Colonic mucosa (tissue), 4 donors: Measurements from ENCODE around the gene AHI1. TPM values are rescaled to one million over a fixed set of nuclear protein-coding genes. Genes with fewer than 3 reads are reported as not detected.

Experiments
- DNase-seq: peaks from one replicate; pipeline ENCODE4 v3.0.0-alpha.2; 2020
- H3K27ac ChIP-seq: fragments of 200-600 bp; one replicate; pipeline ENCODE4 v1.8.0; 2021
- H3K27me3 ChIP-seq: fragments of 200-600 bp; one replicate; pipeline ENCODE4 v1.8.0; 2021
- H3K36me3 ChIP-seq: fragments of 200-600 bp; one replicate; pipeline ENCODE4 v1.8.0; 2021
- H3K4me1 ChIP-seq: fragments of 200-600 bp; one replicate; pipeline ENCODE4 v1.8.0; 2021; ENCODE audit warnings: mild to moderate bottlenecking
- H3K4me3 ChIP-seq: fragments of 200-600 bp; one replicate; pipeline ENCODE4 v1.8.0; 2021
- H3K9ac ChIP-seq, 2 donors: one replicate each; pipeline ENCODE4 v1.7.0; 2013; ENCODE audit warnings: control low read depth in 2 of 2, low read depth in 2 of 2, low read length in 2 of 2
- H3K9me3 ChIP-seq: fragments of 200-600 bp; one replicate; pipeline ENCODE4 v1.8.0; 2021
- CTCF ChIP-seq: fragments of 200-600 bp; IDR thresholded peaks from one replicate; pipeline ENCODE4 v1.8.0; 2022; ENCODE audit warnings: antibody characterized with exemption, mild to moderate bottlenecking
- intact Hi-C: fragments of 100-400 bp; cut with DNase I; formaldehyde crosslinking; loops from one replicate; pipeline ENCODE4 v1.14.1; 2022
- microRNA-seq: library from miRNA; unstranded; fragments of <30 nt; microRNA quantifications from one replicate; pipeline ENCODE4, GENCODE V29; 2019
- total RNA-seq, 2 donors: library from RNA; stranded (reverse); fragmentation: NEBNext Ultra II Directional in 1 of 2; extraction: Animal tissue kit (Norgen Biotek cat#: 25700) in 1 of 2; gene quantifications; one replicate each; pipeline ENCODE4 v1.2.1, GENCODE V29; 2021
- donor health status: healthy.
- donor health status: DM: no; HTN: no; CAD: no.
- donor health status: DM: no; HTN: no; CAD: no.

Gene AHI1
- total RNA-seq, 2 donors from 2014 or later: 21.0 to 25.5 TPM

GRCh38 chr6:135236319-135236718 lies 261.2 kb downstream of the AHI1 start:
- no peaks in the 10 kb centered on the region for H3K9me3 ChIP-seq
- TF ChIP-seq CTCF: no peak
- H3K4me3 ChIP-seq: no peak overlapping the region
- no peak overlapping the region for H3K9ac ChIP-seq
- H3K27ac ChIP-seq: no peak overlapping the region
- intact Hi-C loops: no loop called here
- no peak for DNase-seq
- no peaks in the 10 kb centered on the region for H3K27me3 ChIP-seq
- H3K36me3 ChIP-seq: no peaks in the 10 kb centered on the region
- peaks cover 10% of the 10 kb centered on the region for H3K4me1 ChIP-seq

- intact Hi-C loops: no loop called here
- no peak for TF ChIP-seq CTCF
- no peaks in the 10 kb centered on the region for H3K27me3 ChIP-seq
Measured at GRCh38 chr6:135235716-135236115, 261.8 kb downstream of the AHI1 start.

GRCh38 chr6:135234492-135234780 lies 263.1 kb downstream of the AHI1 start:
- Histone ChIP-seq H3K9ac (no peak overlapping the region), H3K27ac (no peak overlapping the region), H3K36me3 (no peaks in the 10 kb centered on the region), H3K9me3 (no peaks in the 10 kb centered on the region), H3K4me3 (no peak overlapping the region), H3K27me3 (no peaks in the 10 kb centered on the region), H3K4me1 (peaks cover 10% of the 10 kb centered on the region)
- intact Hi-C loops: no loop called here
- no peak for DNase-seq
- no peak for TF ChIP-seq CTCF

More at GRCh38 chr6:135235716-135236115, 261.8 kb downstream of the AHI1 start:
- H3K27ac ChIP-seq: no peak overlapping the region
- no peak overlapping the region for H3K4me3 ChIP-seq
- no peaks in the 10 kb centered on the region for H3K36me3 ChIP-seq
- DNase-seq: no peak
- peaks cover 10% of the 10 kb centered on the region for H3K4me1 ChIP-seq
- H3K9me3 ChIP-seq: no peaks in the 10 kb centered on the region
- H3K9ac ChIP-seq: no peak overlapping the region

- Histone ChIP-seq H3K4me3 (no peak overlapping the region), H3K27ac (no peak overlapping the region), H3K9me3 (no peaks in the 10 kb centered on the region), H3K36me3 (no peaks in the 10 kb centered on the region), H3K4me1 (peaks cover 10% of the 10 kb centered on the region), H3K9ac (no peak overlapping the region), H3K27me3 (no peaks in the 10 kb centered on the region)
- no peak for DNase-seq
- TF ChIP-seq CTCF: no peak
- intact Hi-C loops: no loop called here
Measured at GRCh38 chr6:135233686-135234491, 263.7 kb downstream of the AHI1 start.

Small RNA genes lying within 50 kb of the gene (microRNA-seq; reads per million reads assigned to microRNA genes)
- gene MIR548A2: not detected
